Smooth muscle cell (in vitro differentiated cells): Measurements from ENCODE around the gene POLR2C. TPM values are rescaled to one million over a fixed set of nuclear protein-coding genes. Genes with fewer than 3 reads are reported as not detected.

Experiments used
- DNase-seq: peaks from one replicate; lab custom pipeline; 2025; ENCODE audit not compliant: unreplicated experiment; lab: John Stamatoyannopoulos, UW
- H2AFZ ChIP-seq: fragments of 200-600 bp; sonication (generic); 2 replicates; pipeline ENCODE4 v1.6.0; 2016; ENCODE audit warnings: antibody characterized with exemption, low read depth, mild to moderate bottlenecking
- H3F3A ChIP-seq: fragments of 200-600 bp; sonication (generic); 2 replicates; pipeline ENCODE4 v1.6.0; 2017; ENCODE audit warnings: antibody characterized with exemption, low read depth
- H3K27ac ChIP-seq: fragments of 200-600 bp; sonication (generic); 2 replicates; pipeline ENCODE4 v1.5.1; 2016; ENCODE audit warnings: low read depth, mild to moderate bottlenecking
- H3K27me3 ChIP-seq: fragments of 200-600 bp; sonication (generic); 2 replicates; pipeline ENCODE4 v1.6.1; 2016; ENCODE audit warnings: low read depth, mild to moderate bottlenecking
- H3K36me3 ChIP-seq: fragments of 200-600 bp; sonication (generic); 2 replicates; pipeline ENCODE4 v1.5.1; 2016; ENCODE audit warnings: low read depth
- H3K4me1 ChIP-seq: fragments of 200-600 bp; sonication (generic); 2 replicates; pipeline ENCODE4 v1.5.1; 2016; ENCODE audit warnings: low read depth
- H3K4me2 ChIP-seq: fragments of 200-600 bp; sonication (generic); 2 replicates; pipeline ENCODE4 v1.6.0; 2016; ENCODE audit warnings: mild to moderate bottlenecking
- H3K4me3 ChIP-seq: fragments of 200-600 bp; sonication (generic); 2 replicates; pipeline ENCODE4 v1.5.1; 2016; ENCODE audit warnings: mild to moderate bottlenecking
- H3K79me2 ChIP-seq: fragments of 200-600 bp; sonication (generic); 2 replicates; pipeline ENCODE4 v1.6.0; 2016; ENCODE audit warnings: low read depth, mild to moderate bottlenecking
- H3K9ac ChIP-seq: fragments of 200-600 bp; sonication (generic); 2 replicates; pipeline ENCODE4 v1.6.0; 2016; ENCODE audit warnings: low read depth
- H3K9me3 ChIP-seq: fragments of 200-600 bp; sonication (generic); replicated peaks from 2 replicates; pipeline ENCODE4 v1.5.1; 2016; ENCODE audit warnings: low read depth
- H4K20me1 ChIP-seq: fragments of 200-600 bp; sonication (generic); 2 replicates; pipeline ENCODE4 v1.6.0; 2016; ENCODE audit warnings: low read depth
- CTCF ChIP-seq: fragments of 200-600 bp; sonication (generic); IDR thresholded peaks from 2 replicates; pipeline ENCODE4 v1.5.1; 2017; ENCODE audit warnings: borderline replicate concordance, mild to moderate bottlenecking, antibody characterized with exemption; ENCODE audit not compliant: insufficient read depth, poor library complexity, severe bottlenecking
- WGBS: methylation state at CpG from one replicate; pipeline ENCODE4 v1.1.7; 2016; ENCODE audit warnings: low lambda C conversion rate; 5-methylcytosine and 5-hydroxymethylcytosine counted together
- polyA plus RNA-seq: library from polyadenylated mRNA; unstranded; fragments of >200 nt; fragmentation: Nextera tagmentation; extraction: Ambion mirVana; gene quantifications from 2 replicates; pipeline ENCODE4 v1.2.1, GENCODE V29; 2016
- total RNA-seq: library from RNA; depleted of rRNA; stranded (reverse); fragments of >200 nt; gene quantifications from 2 replicates; pipeline ENCODE4 v1.2.3, GENCODE V29; 2014

POLR2C gene
- total and polyA plus RNA-seq, 2 experiments from 2014 or later = 67.3 to 90.0 TPM

- peaks cover 55% of the 10 kb centered on the region for H4K20me1 ChIP-seq
- peaks cover 16% of the 10 kb centered on the region for H3K4me1 ChIP-seq
Measured at GRCh38 chr16:57473906-57474305, 11.4 kb downstream of the POLR2C start.

GRCh38 chr16:57474671-57475661 lies 12.5 kb downstream of the POLR2C start:
- no peak overlapping the region for H3K9ac ChIP-seq
- H3K27me3 ChIP-seq = no peaks in the 10 kb centered on the region
- WGBS = 90% methylated on average over 22 of the region's 30 CpGs
- no peaks in the 10 kb centered on the region for H3K36me3 ChIP-seq
- H2AFZ ChIP-seq = no peak overlapping the region
- H3K27ac ChIP-seq = no peak overlapping the region
- peaks cover 23% of the 10 kb centered on the region for H3K4me1 ChIP-seq
- no peak for DNase-seq
- no peak for TF ChIP-seq CTCF
- peaks cover 64% of the 10 kb centered on the region for H4K20me1 ChIP-seq
- no peak overlapping the region for H3K4me3 ChIP-seq
- no peak overlapping the region for H3K4me2 ChIP-seq
- H3K79me2 ChIP-seq = peaks cover 31% of the 10 kb centered on the region
- H3K9me3 ChIP-seq = no peaks in the 10 kb centered on the region
- H3F3A ChIP-seq = peaks cover 12% of the 10 kb centered on the region

More at GRCh38 chr16:57473906-57474305, 11.4 kb downstream of the POLR2C start:
- Histone ChIP-seq H3K9me3 (no peaks in the 10 kb centered on the region), H3K27me3 (no peaks in the 10 kb centered on the region), H3K27ac (no peak overlapping the region), H2AFZ (no peak overlapping the region), H3K4me2 (no peak overlapping the region), H3K36me3 (no peaks in the 10 kb centered on the region), H3K79me2 (peaks cover 21% of the 10 kb centered on the region), H3K4me3 (no peak overlapping the region), H3F3A (peaks cover 12% of the 10 kb centered on the region), H3K9ac (no peak overlapping the region)
- WGBS = 91% methylated on average over 8 of the region's 8 CpGs
- no peak for DNase-seq
- no peak for TF ChIP-seq CTCF

GRCh38 chr16:57475711-57476339 lies 13.3 kb downstream of the POLR2C start:
- Histone ChIP-seq H3K4me1 (peaks cover 30% of the 10 kb centered on the region), H3K4me3 (no peak overlapping the region), H3K9ac (no peak overlapping the region), H3K4me2 (no peak overlapping the region), H3K27ac (no peak overlapping the region), H3K27me3 (no peaks in the 10 kb centered on the region), H3K79me2 (peaks cover 37% of the 10 kb centered on the region), H3K9me3 (no peaks in the 10 kb centered on the region), H3K36me3 (no peaks in the 10 kb centered on the region), H3F3A (peaks cover 13% of the 10 kb centered on the region), H4K20me1 (peaks cover 69% of the 10 kb centered on the region), H2AFZ (no peak overlapping the region)
- DNase-seq = no peak
- WGBS = 30% methylated on average over 12 of the region's 12 CpGs
- peak; percentile 57 for TF ChIP-seq CTCF
